ENCODE data around the gene TRAPPC12.

- TF ChIP-seq POLR2A (IDR thresholded peaks at IDR 0.05) (peak; percentile 72 to 79), CTCF (IDR thresholded peaks at IDR 0.05 in 4 of 5, conservative IDR thresholded peaks at IDR 0.05 in 1 of 5) (peak in 3 of 5 experiments; percentile 19 to 57 (median 55))
Observed at GRCh38 chr2:3379647-3380534, at the start of gene TRAPPC12.
